ENCODE data around the gene ZMPSTE24. TPM values are rescaled to one million over a fixed set of nuclear protein-coding genes. Genes with fewer than 3 reads are reported as not detected.
A peak's percentile ranks its signal among the peaks of the same experiment; 100 is the strongest.

Gene ZMPSTE24
- polyA plus RNA-seq, 2 of the 4 experiments (the other 2 are of a cell fraction): 44.3 to 61.3 TPM

DNA sequence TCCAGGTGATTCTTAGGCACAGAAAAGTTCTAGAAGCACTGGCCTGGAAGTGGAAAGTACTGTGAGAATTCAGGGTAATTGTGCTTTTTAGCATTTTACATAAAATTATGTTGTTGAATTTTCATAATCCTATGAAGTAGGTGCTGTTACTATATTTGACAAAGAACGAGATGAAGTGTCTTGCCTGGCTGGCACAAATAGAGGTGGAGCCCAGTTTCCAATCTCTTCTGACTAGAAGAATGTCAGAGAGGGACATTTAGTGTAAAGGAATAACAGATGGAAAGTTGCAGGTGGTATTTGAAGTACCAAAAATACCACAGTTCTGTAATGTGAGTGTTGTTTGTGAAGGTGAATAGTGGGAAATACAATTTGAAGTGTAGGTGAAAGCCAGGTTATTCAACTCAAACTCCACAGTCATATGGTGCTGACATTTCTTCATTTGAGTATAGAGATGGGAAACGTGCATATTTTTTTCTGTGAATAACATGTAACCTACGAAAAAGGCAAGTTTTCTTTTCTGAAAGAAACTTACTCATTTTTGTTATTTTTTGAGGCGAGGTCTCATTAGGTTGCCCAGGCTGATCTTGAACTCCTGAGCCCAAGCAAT is 13.8 kb upstream of the ZMPSTE24 start:
- H3K4me1 ChIP-seq: no peaks in the 10 kb centered on the region
- no peak for FAIRE-seq
- no peak overlapping the region for H3K27ac ChIP-seq
- no peak for ATAC-seq
- POLR2A ChIA-PET: no interaction called here
- WGBS (ENCODE audit: missing lambda C conversion rate): 66% methylated on average over 4 of the region's 4 CpGs
- no peaks in the 10 kb centered on the region for H3K9me3 ChIP-seq
- no peak for DNase-seq (ENCODE audit: low read depth in 1 of 2, low spot score in 1 of 2)
- TF ChIP-seq JUNB (IDR thresholded peaks at IDR 0.05) (no peak), HEYL (CRISPR knock-in tag; IDR thresholded peaks at IDR 0.05) (no peak), MYC (IDR thresholded peaks at IDR 0.05; ENCODE audit: borderline replicate concordance, low read length) (no peak), CBX2 (IDR thresholded peaks at IDR 0.05; ENCODE audit: borderline replicate concordance, low read depth) (no peak), ESRRA (IDR thresholded peaks at IDR 0.05; ENCODE audit: borderline replicate concordance, low read length) (no peak), RNF2 (IDR thresholded peaks at IDR 0.05; ENCODE audit: borderline replicate concordance, low read depth) (no peak)
- TF ChIP-seq, protein P1, sequence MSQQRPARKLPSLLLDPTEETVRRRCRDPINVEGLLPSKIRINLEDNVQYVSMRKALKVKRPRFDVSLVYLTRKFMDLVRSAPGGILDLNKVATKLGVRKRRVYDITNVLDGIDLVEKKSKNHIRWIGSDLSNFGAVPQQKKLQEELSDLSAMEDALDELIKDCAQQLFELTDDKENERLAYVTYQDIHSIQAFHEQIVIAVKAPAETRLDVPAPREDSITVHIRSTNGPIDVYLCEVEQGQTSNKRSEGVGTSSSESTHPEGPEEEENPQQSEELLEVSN (IDR thresholded peaks at IDR 0.05; ENCODE audit: borderline replicate concordance, low read depth): no peak
- TF ChIP-seq, protein P2, sequence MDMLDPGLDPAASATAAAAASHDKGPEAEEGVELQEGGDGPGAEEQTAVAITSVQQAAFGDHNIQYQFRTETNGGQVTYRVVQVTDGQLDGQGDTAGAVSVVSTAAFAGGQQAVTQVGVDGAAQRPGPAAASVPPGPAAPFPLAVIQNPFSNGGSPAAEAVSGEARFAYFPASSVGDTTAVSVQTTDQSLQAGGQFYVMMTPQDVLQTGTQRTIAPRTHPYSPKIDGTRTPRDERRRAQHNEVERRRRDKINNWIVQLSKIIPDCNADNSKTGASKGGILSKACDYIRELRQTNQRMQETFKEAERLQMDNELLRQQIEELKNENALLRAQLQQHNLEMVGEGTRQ (IDR thresholded peaks at IDR 0.05): no peak
- TF ChIP-seq, protein P3, sequence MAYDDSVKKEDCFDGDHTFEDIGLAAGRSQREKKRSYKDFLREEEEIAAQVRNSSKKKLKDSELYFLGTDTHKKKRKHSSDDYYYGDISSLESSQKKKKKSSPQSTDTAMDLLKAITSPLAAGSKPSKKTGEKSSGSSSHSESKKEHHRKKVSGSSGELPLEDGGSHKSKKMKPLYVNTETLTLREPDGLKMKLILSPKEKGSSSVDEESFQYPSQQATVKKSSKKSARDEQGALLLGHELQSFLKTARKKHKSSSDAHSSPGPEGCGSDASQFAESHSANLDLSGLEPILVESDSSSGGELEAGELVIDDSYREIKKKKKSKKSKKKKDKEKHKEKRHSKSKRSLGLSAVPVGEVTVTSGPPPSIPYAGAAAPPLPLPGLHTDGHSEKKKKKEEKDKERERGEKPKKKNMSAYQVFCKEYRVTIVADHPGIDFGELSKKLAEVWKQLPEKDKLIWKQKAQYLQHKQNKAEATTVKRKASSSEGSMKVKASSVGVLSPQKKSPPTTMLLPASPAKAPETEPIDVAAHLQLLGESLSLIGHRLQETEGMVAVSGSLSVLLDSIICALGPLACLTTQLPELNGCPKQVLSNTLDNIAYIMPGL (CRISPR knock-in tag; IDR thresholded peaks at IDR 0.05; ENCODE audit: borderline replicate concordance): no peak
- CTCF ChIA-PET: interaction anchor here (0.6 kb wide), 1 partner anchor 833 kb away, joined by 3 read pairs; no protein-coding TSS in a partner anchor
- H3K4me2 ChIP-seq: no peak overlapping the region
- no peak overlapping the region for H3K4me3 ChIP-seq

DNA sequence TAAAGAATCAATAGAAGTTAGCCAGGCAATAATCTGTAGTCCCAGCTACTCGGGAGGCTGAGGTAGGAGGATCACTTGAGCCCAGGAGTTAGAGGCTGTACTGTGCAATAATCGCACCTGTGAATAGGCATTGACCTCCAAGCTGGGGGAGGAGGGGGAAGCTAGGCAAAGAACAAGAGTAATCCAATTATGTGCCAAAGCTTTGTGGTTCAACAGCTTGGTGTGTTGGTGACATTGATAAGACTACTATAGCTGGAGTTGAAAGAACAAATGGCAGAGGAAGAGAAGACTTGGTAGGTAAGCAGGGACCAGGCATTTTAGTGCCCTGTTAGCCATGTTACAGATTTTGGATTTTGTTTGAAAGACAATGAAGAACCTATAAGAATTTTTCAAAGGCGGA is 12.3 kb upstream of the ZMPSTE24 start:
- Histone ChIP-seq H3K9me3 (no peaks in the 10 kb centered on the region), H3K27ac (no peak overlapping the region), H3K4me1 (no peaks in the 10 kb centered on the region), H3K4me3 (no peak overlapping the region), H3K4me2 (no peak overlapping the region)
- POLR2A ChIA-PET: no interaction called here
- TF ChIP-seq RCOR1 (IDR thresholded peaks at IDR 0.05; ENCODE audit: low read depth, low read length) (no peak), CBX8 (IDR thresholded peaks at IDR 0.05) (no peak)
- TF ChIP-seq, protein P4, sequence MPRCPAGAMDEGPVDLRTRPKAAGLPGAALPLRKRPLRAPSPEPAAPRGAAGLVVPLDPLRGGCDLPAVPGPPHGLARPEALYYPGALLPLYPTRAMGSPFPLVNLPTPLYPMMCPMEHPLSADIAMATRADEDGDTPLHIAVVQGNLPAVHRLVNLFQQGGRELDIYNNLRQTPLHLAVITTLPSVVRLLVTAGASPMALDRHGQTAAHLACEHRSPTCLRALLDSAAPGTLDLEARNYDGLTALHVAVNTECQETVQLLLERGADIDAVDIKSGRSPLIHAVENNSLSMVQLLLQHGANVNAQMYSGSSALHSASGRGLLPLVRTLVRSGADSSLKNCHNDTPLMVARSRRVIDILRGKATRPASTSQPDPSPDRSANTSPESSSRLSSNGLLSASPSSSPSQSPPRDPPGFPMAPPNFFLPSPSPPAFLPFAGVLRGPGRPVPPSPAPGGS (IDR thresholded peaks at IDR 0.05): no peak
- FAIRE-seq (no peak), ATAC-seq (no peak), DNase-seq (ENCODE audit: low read depth in 1 of 2, low spot score in 1 of 2) (no peak)
- CTCF ChIA-PET: interaction anchor here (0.6 kb wide), 1 partner anchor 47 kb away, joined by 3 read pairs; no protein-coding TSS in a partner anchor
- 76% methylated on average over 3 of the region's 3 CpGs for WGBS (ENCODE audit: missing lambda C conversion rate)

DNA sequence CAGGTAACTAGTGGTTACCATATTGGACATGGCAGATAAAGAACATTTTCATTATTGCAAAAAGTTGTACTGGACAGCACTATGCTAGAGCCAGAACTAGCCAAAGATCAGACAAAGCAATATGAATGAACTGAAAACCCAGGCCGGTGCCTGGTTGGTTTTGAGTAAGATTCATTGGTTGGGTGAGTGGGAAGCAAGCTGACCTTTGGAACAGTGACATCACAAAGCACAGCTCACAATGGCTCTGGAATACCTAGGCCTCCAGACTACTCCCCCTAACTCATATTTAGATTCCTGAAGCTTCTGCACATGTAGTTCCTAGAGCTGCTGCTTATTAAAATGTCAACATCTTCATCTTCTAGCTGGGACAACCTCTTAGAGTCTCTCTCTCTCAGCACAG is 10.4 kb upstream of the ZMPSTE24 start, which contains the start of gene TMCO2:
Gene TMCO2 (plus strand): TSS at position 283 of the 400 bp plus-strand sequence. CDS start 57 bp downstream, at position 340.
- TF ChIP-seq NR3C1 (IDR thresholded peaks at IDR 0.05): no peak
- no peak for TF ChIP-seq EHF (CRISPR knock-in tag; IDR thresholded peaks at IDR 0.05)
- TF ChIP-seq FOXS1 (CRISPR knock-in tag; IDR thresholded peaks at IDR 0.05): no peak
- TF ChIP-seq, protein P5, sequence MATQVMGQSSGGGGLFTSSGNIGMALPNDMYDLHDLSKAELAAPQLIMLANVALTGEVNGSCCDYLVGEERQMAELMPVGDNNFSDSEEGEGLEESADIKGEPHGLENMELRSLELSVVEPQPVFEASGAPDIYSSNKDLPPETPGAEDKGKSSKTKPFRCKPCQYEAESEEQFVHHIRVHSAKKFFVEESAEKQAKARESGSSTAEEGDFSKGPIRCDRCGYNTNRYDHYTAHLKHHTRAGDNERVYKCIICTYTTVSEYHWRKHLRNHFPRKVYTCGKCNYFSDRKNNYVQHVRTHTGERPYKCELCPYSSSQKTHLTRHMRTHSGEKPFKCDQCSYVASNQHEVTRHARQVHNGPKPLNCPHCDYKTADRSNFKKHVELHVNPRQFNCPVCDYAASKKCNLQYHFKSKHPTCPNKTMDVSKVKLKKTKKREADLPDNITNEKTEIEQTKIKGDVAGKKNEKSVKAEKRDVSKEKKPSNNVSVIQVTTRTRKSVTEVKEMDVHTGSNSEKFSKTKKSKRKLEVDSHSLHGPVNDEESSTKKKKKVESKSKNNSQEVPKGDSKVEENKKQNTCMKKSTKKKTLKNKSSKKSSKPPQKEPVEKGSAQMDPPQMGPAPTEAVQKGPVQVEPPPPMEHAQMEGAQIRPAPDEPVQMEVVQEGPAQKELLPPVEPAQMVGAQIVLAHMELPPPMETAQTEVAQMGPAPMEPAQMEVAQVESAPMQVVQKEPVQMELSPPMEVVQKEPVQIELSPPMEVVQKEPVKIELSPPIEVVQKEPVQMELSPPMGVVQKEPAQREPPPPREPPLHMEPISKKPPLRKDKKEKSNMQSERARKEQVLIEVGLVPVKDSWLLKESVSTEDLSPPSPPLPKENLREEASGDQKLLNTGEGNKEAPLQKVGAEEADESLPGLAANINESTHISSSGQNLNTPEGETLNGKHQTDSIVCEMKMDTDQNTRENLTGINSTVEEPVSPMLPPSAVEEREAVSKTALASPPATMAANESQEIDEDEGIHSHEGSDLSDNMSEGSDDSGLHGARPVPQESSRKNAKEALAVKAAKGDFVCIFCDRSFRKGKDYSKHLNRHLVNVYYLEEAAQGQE (IDR thresholded peaks at IDR 0.05): no peak
- TF ChIP-seq ESRRA (IDR thresholded peaks at IDR 0.05; ENCODE audit: borderline replicate concordance, low read length): no peak
- no peak for TF ChIP-seq SREBF2 (IDR thresholded peaks at IDR 0.05)
- TF ChIP-seq FOSL2 (IDR thresholded peaks at IDR 0.05): no peak
- no peak for TF ChIP-seq FOSL2 (CRISPR knock-in tag; IDR thresholded peaks at IDR 0.05)
- no peak for TF ChIP-seq ZFP36 (IDR thresholded peaks at IDR 0.05; ENCODE audit: borderline replicate concordance, partially characterized antibody)
- TF ChIP-seq HDAC2 (IDR thresholded peaks at IDR 0.05): no peak
- Histone ChIP-seq H3K4me1 (no peaks in the 10 kb centered on the region), H3K4me3 (no peak within 1 kb of the TSS), H3K27ac (no peak within 1 kb of the TSS), H3K9me3 (no peaks in the 10 kb centered on the region), H3K4me2 (no peak within 1 kb of the TSS)
- POLR2A ChIA-PET: no interaction called here
- ATAC-seq: no peak
- 6% methylated on average over 1 of the region's 1 CpG for WGBS (ENCODE audit: missing lambda C conversion rate)
- CTCF ChIA-PET: interaction anchor here (0.6 to 1.7 kb wide), 3 partner anchors 91 to 104 kb away, joined by 3 to 4 read pairs (median 3); no protein-coding TSS in a partner anchor
- FAIRE-seq: no peak
- peak in 1 of 2 experiments; percentile 7 for DNase-seq (ENCODE audit: low read depth in 1 of 2, low spot score in 1 of 2)

Measured in A549 (cell line).